IPS-18c (cell line): Measurements from ENCODE around the gene MMS19.

Source experiments
- H3K4me3 ChIP-seq: 2 replicates; pipeline ENCODE4 v1.7.0; 2013; ENCODE audit warnings: low read depth, mild to moderate bottlenecking, low read length, moderate library complexity; ENCODE audit not compliant: insufficient read depth
- H3K9me3 ChIP-seq: one replicate; pipeline ENCODE4 v1.6.1; 2013; ENCODE audit warnings: mild to moderate bottlenecking, low read length, moderate library complexity; ENCODE audit not compliant: control insufficient read depth, insufficient read depth

The MMS19 gene

GRCh38 chr10:97459111-97459510, 39.1 kb downstream of the MMS19 start:
- no peak overlapping the region for H3K4me3 ChIP-seq
- H3K9me3 ChIP-seq: no peaks in the 10 kb centered on the region

DNA sequence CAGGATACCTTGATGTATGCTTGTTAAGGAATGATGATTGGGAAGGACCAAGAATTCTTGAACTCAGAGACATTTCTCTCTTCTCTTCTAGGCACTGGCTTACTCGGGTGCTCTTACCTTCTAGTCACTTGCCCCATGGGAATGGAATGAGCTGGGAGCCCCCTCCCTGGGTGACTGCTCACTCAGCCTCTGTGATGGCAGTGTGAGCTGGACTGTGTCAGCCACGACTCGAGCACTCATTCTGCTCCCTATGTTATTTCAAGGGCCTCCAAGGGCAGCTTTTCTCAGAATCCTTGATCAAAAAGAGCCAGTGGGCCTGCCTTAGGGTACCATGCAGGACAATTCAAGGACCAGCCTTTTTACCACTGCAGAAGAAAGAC, 41.5 kb downstream of the MMS19 start:
- H3K9me3 ChIP-seq: no peaks in the 10 kb centered on the region
- no peak overlapping the region for H3K4me3 ChIP-seq

DNA sequence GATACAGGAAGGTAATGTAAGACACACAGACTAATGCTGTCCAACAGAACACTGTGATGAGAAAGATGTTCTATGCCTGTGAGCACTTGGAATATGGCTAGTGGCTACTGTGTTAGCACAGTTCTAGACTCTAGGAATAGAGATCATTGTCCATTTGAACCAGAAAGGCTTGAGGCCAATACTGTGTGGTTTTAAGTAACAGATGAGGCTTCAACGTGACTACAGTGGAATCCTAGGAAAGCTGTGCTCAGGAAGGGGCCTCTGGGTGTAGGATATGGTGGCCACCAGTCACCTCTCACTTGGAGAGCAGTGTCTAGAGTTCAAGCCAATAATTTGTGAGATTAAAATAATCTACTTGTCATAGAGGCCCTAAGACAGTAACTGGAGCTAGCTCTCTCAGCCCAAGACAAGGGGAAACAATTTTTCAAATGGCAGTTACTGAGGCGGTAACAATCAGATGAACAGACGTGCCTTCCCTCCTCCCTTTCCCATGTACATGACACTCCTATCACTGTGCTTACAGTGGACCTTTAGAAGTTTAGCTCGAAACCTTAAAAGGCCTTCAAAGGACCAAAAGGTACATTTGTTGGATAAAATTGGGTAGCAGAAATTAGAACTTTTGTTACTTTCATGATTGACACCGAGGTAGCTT, 42.1 kb downstream of the MMS19 start:
- Histone ChIP-seq H3K9me3 (no peaks in the 10 kb centered on the region), H3K4me3 (no peak overlapping the region)

GRCh38 chr10:97454330-97455036, 43.7 kb downstream of the MMS19 start:
- no peaks in the 10 kb centered on the region for H3K9me3 ChIP-seq
- no peak overlapping the region for H3K4me3 ChIP-seq

GRCh38 chr10:97452352-97452751, 45.9 kb downstream of the MMS19 start:
- Histone ChIP-seq H3K9me3 (no peaks in the 10 kb centered on the region), H3K4me3 (no peak overlapping the region)

DNA sequence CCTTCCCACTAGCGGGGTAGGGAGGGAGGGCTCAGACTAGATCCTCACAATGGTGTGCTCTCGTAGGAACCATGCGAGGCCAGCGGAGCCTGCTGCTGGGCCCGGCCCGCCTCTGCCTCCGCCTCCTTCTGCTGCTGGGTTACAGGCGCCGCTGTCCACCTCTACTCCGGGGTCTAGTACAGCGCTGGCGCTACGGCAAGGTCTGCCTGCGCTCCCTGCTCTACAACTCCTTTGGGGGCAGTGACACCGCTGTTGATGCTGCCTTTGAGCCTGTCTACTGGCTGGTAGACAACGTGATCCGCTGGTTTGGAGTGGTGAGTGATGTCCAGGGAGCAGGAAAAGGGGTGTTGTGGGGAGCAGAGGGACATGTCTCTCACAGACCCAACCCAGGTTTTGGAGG, 46.6 kb downstream of the MMS19 start:
- Histone ChIP-seq H3K9me3 (no peaks in the 10 kb centered on the region), H3K4me3 (no peak overlapping the region)

- no peak overlapping the region for H3K4me3 ChIP-seq
- H3K9me3 ChIP-seq: no peaks in the 10 kb centered on the region
Observed at GRCh38 chr10:97450828-97451227, 47.4 kb downstream of the MMS19 start.

GRCh38 chr10:97445722-97446639, 52.2 kb downstream of the MMS19 start, which contains the start of the genes EXOSC1 and ZDHHC16:
Gene EXOSC1 (minus strand): TSS chr10:97446006. CDS start chr10:97445985, 21 bp downstream.
Gene ZDHHC16 (plus strand): TSS chr10:97446175. CDS start chr10:97451676, 5,501 bp downstream.
- peak within 1 kb of the TSS; percentile 99 for H3K4me3 ChIP-seq
- H3K9me3 ChIP-seq: no peaks in the 10 kb centered on the region

- peak overlapping the region; percentile 99 for H3K4me3 ChIP-seq
Observed at GRCh38 chr10:97445357-97445721, 52.9 kb downstream of the MMS19 start.

GRCh38 chr10:97444212-97444611, 54.0 kb downstream of the MMS19 start:
- no peak overlapping the region for H3K4me3 ChIP-seq
- no peaks in the 10 kb centered on the region for H3K9me3 ChIP-seq

More at GRCh38 chr10:97445357-97445721, 52.9 kb downstream of the MMS19 start:
- no peaks in the 10 kb centered on the region for H3K9me3 ChIP-seq

DNA sequence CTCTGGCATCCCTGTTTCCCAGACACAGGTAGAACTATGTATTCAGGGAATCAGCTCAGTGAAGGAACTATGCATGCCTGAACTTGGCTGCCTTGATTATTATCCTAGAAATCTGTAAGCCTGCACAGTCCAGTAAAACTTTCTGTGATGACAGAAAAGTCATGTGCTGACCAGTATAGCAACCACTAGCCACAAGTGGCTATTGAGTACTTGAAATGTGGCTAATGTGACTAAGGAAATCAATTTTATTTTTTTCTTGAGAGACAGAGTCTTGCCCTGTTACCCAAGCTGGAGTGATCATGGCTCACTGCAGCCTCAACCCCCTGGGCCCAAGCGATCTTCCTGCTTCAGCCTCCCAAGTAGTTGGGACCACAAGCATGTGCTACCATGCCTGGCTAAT, 55.9 kb downstream of the MMS19 start:
- H3K9me3 ChIP-seq: no peaks in the 10 kb centered on the region

DNA sequence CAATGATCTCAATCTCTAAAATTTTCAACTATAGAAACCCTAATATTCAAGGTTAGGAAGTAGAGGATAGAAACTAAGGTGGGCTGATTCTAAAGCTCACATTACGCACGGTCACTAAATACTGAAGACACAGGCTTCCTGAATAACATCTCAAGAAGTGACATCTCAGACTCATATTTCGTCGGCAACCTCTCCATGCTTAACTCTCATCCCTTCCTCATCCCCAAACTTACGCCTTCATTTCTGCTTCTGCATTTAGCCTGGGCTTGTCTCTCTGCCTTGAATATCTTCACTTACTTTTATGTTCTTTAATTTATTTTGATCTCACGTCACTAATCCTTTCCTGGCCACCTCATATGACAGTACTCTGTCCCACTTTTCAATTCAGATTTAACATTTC, 63.0 kb downstream of the MMS19 start:
- Histone ChIP-seq H3K9me3 (no peaks in the 10 kb centered on the region), H3K4me3 (no peak overlapping the region)

More for the DNA sequence above, 55.9 kb downstream of the MMS19 start:
- no peak overlapping the region for H3K4me3 ChIP-seq

DNA sequence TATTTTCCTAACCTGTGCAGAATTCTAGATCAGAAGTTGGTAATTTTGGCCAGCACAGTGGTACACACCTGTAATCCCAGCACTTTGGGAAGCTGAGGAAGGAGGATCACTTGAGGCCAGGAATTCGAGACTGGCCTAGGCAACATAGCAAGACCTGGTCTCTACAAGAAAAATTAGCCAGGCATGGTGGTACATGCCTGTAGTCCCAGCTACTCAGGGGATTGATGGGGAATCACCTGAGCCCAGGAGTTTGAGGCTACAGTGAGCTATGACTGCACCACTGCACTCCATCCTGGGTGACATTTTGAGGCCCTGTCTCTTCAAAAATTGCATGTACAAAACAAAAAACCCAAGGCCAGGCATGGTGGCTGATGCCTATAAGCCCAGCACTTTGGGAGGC, 63.7 kb downstream of the MMS19 start:
- no peak overlapping the region for H3K4me3 ChIP-seq
- no peaks in the 10 kb centered on the region for H3K9me3 ChIP-seq

- H3K4me3 ChIP-seq: no peak overlapping the region
- no peaks in the 10 kb centered on the region for H3K9me3 ChIP-seq
Observed at GRCh38 chr10:97434055-97434454, 64.2 kb downstream of the MMS19 start.

- no peaks in the 10 kb centered on the region for H3K9me3 ChIP-seq
- H3K4me3 ChIP-seq: peak overlapping the region; percentile 46
Observed at GRCh38 chr10:97428572-97428981, 69.6 kb downstream of the MMS19 start.

GRCh38 chr10:97427571-97428179, 70.5 kb downstream of the MMS19 start:
- Histone ChIP-seq H3K9me3 (no peaks in the 10 kb centered on the region), H3K4me3 (peak overlapping the region; percentile 77)
